GM23338 (cell line): ENCODE results near the gene NUB1. TPM values are rescaled to one million over a fixed set of nuclear protein-coding genes. Genes with fewer than 3 reads are reported as not detected.

Source experiments
- ATAC-seq: fragments of 200-7000 bp; cut with Tn5 transposase; 3 replicates; pipeline ENCODE4 v1.9.1; 2020
- DNase-seq: peaks from one replicate; pipeline ENCODE4 v3.0.0-alpha.2; 2015; ENCODE audit warnings: low spot score
- H2AFZ ChIP-seq: fragments of 200-600 bp; sonication (generic); 2 replicates; pipeline ENCODE4 v1.8.0; 2016; ENCODE audit warnings: antibody characterized with exemption, mild to moderate bottlenecking, moderate library complexity
- H3F3A ChIP-seq: fragments of 200-600 bp; sonication (generic); replicated peaks from 2 replicates; pipeline ENCODE4 v1.8.0; 2017; ENCODE audit warnings: antibody characterized with exemption, mixed run types, low read depth
- H3K27ac ChIP-seq: fragments of 200-600 bp; sonication (generic); 2 replicates; pipeline ENCODE4 v1.6.1; 2016; ENCODE audit warnings: low read depth
- H3K27me3 ChIP-seq: fragments of 200-600 bp; sonication (generic); 2 replicates; pipeline ENCODE4 v1.8.0; 2016; ENCODE audit warnings: mild to moderate bottlenecking, mixed run types, moderate library complexity; ENCODE audit not compliant: insufficient read depth
- H3K36me3 ChIP-seq: fragments of 200-600 bp; sonication (generic); 2 replicates; pipeline ENCODE4 v1.8.0; 2016; ENCODE audit warnings: mild to moderate bottlenecking; ENCODE audit not compliant: insufficient read depth
- H3K4me1 ChIP-seq: fragments of 200-600 bp; sonication (generic); 2 replicates; pipeline ENCODE4 v1.8.0; 2016; ENCODE audit warnings: mild to moderate bottlenecking, moderate library complexity; ENCODE audit not compliant: insufficient read depth
- H3K4me2 ChIP-seq: fragments of 200-600 bp; sonication (generic); 2 replicates; pipeline ENCODE4 v1.7.1; 2017; ENCODE audit warnings: mixed run types
- H3K4me3 ChIP-seq: fragments of 200-600 bp; sonication (generic); 2 replicates; pipeline ENCODE4 v1.6.1; 2016; ENCODE audit warnings: mixed run types
- H3K79me2 ChIP-seq: fragments of 200-600 bp; sonication (generic); replicated peaks from 2 replicates; pipeline ENCODE4 v1.8.0; 2017; ENCODE audit warnings: mild to moderate bottlenecking; ENCODE audit not compliant: insufficient read depth
- H3K9me2 ChIP-seq: fragments of 200-600 bp; sonication (generic); 2 replicates; pipeline ENCODE4 v1.8.0; 2017; ENCODE audit not compliant: insufficient read depth
- H4K20me1 ChIP-seq: fragments of 200-600 bp; sonication (generic); replicated peaks from 2 replicates; pipeline ENCODE4 v1.8.0; 2017; ENCODE audit warnings: mild to moderate bottlenecking; ENCODE audit not compliant: insufficient read depth
- H3K27ac Mint-ChIP-seq: 2 replicates; pipeline ENCODE4 v1.8.0; 2020; ENCODE audit warnings: inconsistent platforms, mild to moderate bottlenecking, moderate library complexity, mixed read lengths
- H3K27me3 Mint-ChIP-seq: 3 replicates; pipeline ENCODE4 v1.8.0; 2022; ENCODE audit warnings: low read depth, mild to moderate bottlenecking, moderate library complexity, mixed read lengths, inconsistent platforms; ENCODE audit not compliant: insufficient read depth, poor library complexity
- H3K36me3 Mint-ChIP-seq: 3 replicates; pipeline ENCODE4 v1.8.0; 2021; ENCODE audit warnings: low read depth, mild to moderate bottlenecking, inconsistent platforms, moderate library complexity, mixed read lengths
- H3K4me1 Mint-ChIP-seq: 3 replicates; pipeline ENCODE4 v1.8.0; 2020; ENCODE audit warnings: mild to moderate bottlenecking, inconsistent platforms, mixed read lengths
- H3K4me3 Mint-ChIP-seq: 3 replicates; pipeline ENCODE4 v1.8.0; 2021; ENCODE audit warnings: moderate library complexity, mild to moderate bottlenecking, inconsistent platforms, mixed read lengths
- H3K9me3 Mint-ChIP-seq: 3 replicates; pipeline ENCODE4 v1.8.0; 2020; ENCODE audit warnings: moderate library complexity, mild to moderate bottlenecking, inconsistent platforms, mixed read lengths
- CREB1 ChIP-seq: fragments of 250-450 bp; sonication (Bioruptor Pico); IDR thresholded peaks from 2 replicates; pipeline ENCODE4 v1.5.0; 2020; ENCODE audit warnings: low read depth, mild to moderate bottlenecking, moderate library complexity
- EZH2 ChIP-seq: fragments of 200-600 bp; sonication (generic); IDR thresholded peaks from one replicate; pipeline ENCODE4 v1.8.0; 2017; ENCODE audit warnings: antibody characterized with exemption, mild to moderate bottlenecking, low read depth; ENCODE audit not compliant: unreplicated experiment
- EZH2phosphoT487 ChIP-seq: fragments of 200-600 bp; sonication (generic); IDR thresholded peaks from one replicate; pipeline ENCODE4 v1.8.1; 2018; ENCODE audit warnings: antibody characterized with exemption; ENCODE audit not compliant: unreplicated experiment
- JUNB ChIP-seq: IDR thresholded peaks from one replicate; pipeline ENCODE4 v1.6.1; 2016; ENCODE audit warnings: antibody characterized with exemption; ENCODE audit not compliant: unreplicated experiment
- POLR2AphosphoS5 ChIP-seq: IDR thresholded peaks from 2 replicates; pipeline ENCODE4 v1.6.1; 2016; ENCODE audit warnings: antibody characterized with exemption, low read depth
- STAT1 ChIP-seq: IDR thresholded peaks from one replicate; pipeline ENCODE4 v1.6.1; 2016; ENCODE audit warnings: antibody characterized with exemption; ENCODE audit not compliant: unreplicated experiment
- polyA plus RNA-seq: library from polyadenylated mRNA; unstranded; fragments of >200 nt; fragmentation: Nextera tagmentation; extraction: Ambion mirVana; gene quantifications from 2 replicates; pipeline ENCODE4 v1.2.1, GENCODE V29; 2016
- total RNA-seq: library from RNA; depleted of rRNA; stranded (reverse); fragments of >200 nt; shearing (Covaris generic); gene quantifications from 2 replicates; pipeline ENCODE4 v1.2.3, GENCODE V29; 2014
- TF ChIP-seq, protein P1 (sequence below): IDR thresholded peaks from one replicate; pipeline ENCODE4 v1.6.1; 2018; ENCODE audit warnings: antibody characterized with exemption; ENCODE audit not compliant: unreplicated experiment
- TF ChIP-seq, protein P2 (sequence below), 2 experiments: fragments of 200-600 bp in 1 of 2; sonication (generic) in 1 of 2; conservative IDR thresholded peaks; 2 replicates each; pipeline versions ENCODE4 v1.5.1 to v1.6.1; 2016 to 2017; ENCODE audit warnings: antibody characterized with exemption in 2 of 2, low read depth in 2 of 2, mild to moderate bottlenecking in 2 of 2, moderate library complexity in 1 of 2
- TF ChIP-seq, protein P3 (sequence below): fragments of 250-450 bp; sonication (Bioruptor Pico); IDR thresholded peaks from 2 replicates; pipeline ENCODE4 v1.5.0; 2020; ENCODE audit warnings: mild to moderate bottlenecking, moderate library complexity

Gene NUB1
- total and polyA plus RNA-seq, 2 experiments from 2014 or later = 31.8 to 42.3 TPM

DNA sequence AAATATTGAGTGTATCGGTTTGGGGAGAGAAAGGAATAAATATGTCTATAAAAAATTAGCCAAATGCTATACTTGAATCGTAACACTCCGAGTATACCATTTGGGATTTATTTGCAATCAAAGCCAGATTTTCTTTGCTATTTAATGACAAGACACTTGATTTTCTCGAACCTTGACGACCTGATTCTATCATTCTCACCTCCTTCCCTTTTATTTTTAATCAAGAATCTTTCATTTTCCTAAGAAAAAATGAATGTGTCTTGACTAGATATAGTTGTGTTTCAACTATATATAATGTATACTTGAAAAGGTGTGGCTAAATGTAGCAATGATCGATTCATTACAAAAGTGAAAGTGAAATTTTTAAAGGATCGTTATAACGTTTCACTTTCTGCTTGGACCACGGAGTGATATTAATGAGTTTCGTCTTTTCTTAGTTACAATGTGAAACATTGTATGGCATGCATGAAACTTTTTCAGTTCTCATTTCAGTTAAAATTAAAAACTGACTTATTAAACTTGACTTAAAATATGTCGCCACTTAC, 562 bp downstream of the NUB1 start (continued):
- TF ChIP-seq, protein P1, sequence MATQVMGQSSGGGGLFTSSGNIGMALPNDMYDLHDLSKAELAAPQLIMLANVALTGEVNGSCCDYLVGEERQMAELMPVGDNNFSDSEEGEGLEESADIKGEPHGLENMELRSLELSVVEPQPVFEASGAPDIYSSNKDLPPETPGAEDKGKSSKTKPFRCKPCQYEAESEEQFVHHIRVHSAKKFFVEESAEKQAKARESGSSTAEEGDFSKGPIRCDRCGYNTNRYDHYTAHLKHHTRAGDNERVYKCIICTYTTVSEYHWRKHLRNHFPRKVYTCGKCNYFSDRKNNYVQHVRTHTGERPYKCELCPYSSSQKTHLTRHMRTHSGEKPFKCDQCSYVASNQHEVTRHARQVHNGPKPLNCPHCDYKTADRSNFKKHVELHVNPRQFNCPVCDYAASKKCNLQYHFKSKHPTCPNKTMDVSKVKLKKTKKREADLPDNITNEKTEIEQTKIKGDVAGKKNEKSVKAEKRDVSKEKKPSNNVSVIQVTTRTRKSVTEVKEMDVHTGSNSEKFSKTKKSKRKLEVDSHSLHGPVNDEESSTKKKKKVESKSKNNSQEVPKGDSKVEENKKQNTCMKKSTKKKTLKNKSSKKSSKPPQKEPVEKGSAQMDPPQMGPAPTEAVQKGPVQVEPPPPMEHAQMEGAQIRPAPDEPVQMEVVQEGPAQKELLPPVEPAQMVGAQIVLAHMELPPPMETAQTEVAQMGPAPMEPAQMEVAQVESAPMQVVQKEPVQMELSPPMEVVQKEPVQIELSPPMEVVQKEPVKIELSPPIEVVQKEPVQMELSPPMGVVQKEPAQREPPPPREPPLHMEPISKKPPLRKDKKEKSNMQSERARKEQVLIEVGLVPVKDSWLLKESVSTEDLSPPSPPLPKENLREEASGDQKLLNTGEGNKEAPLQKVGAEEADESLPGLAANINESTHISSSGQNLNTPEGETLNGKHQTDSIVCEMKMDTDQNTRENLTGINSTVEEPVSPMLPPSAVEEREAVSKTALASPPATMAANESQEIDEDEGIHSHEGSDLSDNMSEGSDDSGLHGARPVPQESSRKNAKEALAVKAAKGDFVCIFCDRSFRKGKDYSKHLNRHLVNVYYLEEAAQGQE = no peak
- no peak for TF ChIP-seq STAT1
- TF ChIP-seq EZH2phosphoT487 = no peak
- TF ChIP-seq POLR2AphosphoS5 = no peak
- TF ChIP-seq, protein P2, sequence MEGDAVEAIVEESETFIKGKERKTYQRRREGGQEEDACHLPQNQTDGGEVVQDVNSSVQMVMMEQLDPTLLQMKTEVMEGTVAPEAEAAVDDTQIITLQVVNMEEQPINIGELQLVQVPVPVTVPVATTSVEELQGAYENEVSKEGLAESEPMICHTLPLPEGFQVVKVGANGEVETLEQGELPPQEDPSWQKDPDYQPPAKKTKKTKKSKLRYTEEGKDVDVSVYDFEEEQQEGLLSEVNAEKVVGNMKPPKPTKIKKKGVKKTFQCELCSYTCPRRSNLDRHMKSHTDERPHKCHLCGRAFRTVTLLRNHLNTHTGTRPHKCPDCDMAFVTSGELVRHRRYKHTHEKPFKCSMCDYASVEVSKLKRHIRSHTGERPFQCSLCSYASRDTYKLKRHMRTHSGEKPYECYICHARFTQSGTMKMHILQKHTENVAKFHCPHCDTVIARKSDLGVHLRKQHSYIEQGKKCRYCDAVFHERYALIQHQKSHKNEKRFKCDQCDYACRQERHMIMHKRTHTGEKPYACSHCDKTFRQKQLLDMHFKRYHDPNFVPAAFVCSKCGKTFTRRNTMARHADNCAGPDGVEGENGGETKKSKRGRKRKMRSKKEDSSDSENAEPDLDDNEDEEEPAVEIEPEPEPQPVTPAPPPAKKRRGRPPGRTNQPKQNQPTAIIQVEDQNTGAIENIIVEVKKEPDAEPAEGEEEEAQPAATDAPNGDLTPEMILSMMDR (conservative IDR thresholded peaks at IDR 0.05; ENCODE audit: low read depth in 2 of 2) = no peak
- no peak for TF ChIP-seq JUNB
- TF ChIP-seq EZH2 = no peak

DNA sequence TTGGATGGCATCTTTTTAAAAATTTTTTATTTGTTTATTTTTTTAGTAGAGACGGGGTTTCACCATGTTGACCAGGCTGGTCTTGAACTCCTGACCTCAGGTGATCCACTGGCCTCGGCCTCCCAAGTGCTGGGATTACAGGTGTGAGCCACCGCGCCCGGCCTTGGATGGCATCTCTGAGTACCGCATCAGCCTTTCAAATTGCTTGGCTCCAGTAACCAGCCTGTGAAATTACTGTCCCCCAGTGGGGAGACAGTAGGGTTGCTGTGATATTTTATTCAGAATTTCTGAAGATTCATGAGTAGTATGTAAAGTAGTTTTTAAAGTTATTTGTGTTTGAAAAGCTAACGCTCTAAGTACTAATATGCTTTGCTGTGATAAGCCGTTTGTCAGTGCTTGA, 1.2 kb downstream of the NUB1 start:
- no peaks in the 10 kb centered on the region for H3F3A ChIP-seq
- H3K27me3 ChIP-seq = no peaks in the 10 kb centered on the region
- H3K27me3 Mint-ChIP-seq = peaks cover 4% of the 10 kb centered on the region
- H3K36me3 ChIP-seq = no peaks in the 10 kb centered on the region; the same call in none of the 2 replicates
- H3K79me2 ChIP-seq = peaks cover 20% of the 10 kb centered on the region
- H3K4me2 ChIP-seq = peak overlapping the region; percentile 97
- no peak for TF ChIP-seq CREB1 (CRISPR knock-in tag)
- TF ChIP-seq, protein P3, sequence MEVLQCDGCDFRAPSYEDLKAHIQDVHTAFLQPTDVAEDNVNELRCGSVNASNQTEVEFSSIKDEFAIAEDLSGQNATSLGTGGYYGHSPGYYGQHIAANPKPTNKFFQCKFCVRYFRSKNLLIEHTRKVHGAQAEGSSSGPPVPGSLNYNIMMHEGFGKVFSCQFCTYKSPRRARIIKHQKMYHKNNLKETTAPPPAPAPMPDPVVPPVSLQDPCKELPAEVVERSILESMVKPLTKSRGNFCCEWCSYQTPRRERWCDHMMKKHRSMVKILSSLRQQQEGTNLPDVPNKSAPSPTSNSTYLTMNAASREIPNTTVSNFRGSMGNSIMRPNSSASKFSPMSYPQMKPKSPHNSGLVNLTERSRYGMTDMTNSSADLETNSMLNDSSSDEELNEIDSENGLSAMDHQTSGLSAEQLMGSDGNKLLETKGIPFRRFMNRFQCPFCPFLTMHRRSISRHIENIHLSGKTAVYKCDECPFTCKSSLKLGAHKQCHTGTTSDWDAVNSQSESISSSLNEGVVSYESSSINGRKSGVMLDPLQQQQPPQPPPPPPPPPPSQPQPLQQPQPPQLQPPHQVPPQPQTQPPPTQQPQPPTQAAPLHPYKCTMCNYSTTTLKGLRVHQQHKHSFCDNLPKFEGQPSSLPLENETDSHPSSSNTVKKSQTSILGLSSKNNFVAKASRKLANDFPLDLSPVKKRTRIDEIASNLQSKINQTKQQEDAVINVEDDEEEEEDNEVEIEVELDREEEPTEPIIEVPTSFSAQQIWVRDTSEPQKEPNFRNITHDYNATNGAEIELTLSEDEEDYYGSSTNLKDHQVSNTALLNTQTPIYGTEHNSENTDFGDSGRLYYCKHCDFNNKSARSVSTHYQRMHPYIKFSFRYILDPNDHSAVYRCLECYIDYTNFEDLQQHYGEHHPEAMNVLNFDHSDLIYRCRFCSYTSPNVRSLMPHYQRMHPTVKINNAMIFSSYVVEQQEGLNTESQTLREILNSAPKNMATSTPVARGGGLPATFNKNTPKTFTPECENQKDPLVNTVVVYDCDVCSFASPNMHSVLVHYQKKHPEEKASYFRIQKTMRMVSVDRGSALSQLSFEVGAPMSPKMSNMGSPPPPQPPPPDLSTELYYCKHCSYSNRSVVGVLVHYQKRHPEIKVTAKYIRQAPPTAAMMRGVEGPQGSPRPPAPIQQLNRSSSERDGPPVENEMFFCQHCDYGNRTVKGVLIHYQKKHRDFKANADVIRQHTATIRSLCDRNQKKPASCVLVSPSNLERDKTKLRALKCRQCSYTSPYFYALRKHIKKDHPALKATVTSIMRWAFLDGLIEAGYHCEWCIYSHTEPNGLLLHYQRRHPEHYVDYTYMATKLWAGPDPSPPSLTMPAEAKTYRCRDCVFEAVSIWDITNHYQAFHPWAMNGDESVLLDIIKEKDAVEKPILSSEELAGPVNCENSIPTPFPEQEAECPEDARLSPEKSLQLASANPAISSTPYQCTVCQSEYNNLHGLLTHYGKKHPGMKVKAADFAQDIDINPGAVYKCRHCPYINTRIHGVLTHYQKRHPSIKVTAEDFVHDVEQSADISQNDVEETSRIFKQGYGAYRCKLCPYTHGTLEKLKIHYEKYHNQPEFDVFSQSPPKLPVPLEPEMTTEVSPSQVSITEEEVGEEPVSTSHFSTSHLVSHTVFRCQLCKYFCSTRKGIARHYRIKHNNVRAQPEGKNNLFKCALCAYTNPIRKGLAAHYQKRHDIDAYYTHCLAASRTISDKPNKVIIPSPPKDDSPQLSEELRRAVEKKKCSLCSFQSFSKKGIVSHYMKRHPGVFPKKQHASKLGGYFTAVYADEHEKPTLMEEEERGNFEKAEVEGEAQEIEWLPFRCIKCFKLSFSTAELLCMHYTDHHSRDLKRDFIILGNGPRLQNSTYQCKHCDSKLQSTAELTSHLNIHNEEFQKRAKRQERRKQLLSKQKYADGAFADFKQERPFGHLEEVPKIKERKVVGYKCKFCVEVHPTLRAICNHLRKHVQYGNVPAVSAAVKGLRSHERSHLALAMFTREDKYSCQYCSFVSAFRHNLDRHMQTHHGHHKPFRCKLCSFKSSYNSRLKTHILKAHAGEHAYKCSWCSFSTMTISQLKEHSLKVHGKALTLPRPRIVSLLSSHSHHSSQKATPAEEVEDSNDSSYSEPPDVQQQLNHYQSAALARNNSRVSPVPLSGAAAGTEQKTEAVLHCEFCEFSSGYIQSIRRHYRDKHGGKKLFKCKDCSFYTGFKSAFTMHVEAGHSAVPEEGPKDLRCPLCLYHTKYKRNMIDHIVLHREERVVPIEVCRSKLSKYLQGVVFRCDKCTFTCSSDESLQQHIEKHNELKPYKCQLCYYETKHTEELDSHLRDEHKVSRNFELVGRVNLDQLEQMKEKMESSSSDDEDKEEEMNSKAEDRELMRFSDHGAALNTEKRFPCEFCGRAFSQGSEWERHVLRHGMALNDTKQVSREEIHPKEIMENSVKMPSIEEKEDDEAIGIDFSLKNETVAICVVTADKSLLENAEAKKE (CRISPR knock-in tag) = no peak
- no peak for TF ChIP-seq JUNB
- no peak for TF ChIP-seq POLR2AphosphoS5
- no peak for TF ChIP-seq STAT1
- no peak overlapping the region for H3K27ac Mint-ChIP-seq
- peaks cover 11% of the 10 kb centered on the region; the same call in 2 of the 3 replicates for H3K36me3 Mint-ChIP-seq
- peaks cover 8% of the 10 kb centered on the region; the same call in 1 of the 2 replicates for H3K4me1 ChIP-seq
- H2AFZ ChIP-seq = no peak overlapping the region
- H3K4me3 ChIP-seq = peak overlapping the region; percentile 85; the same call in 1 of the 2 replicates
- no peak for ATAC-seq
- H3K9me3 Mint-ChIP-seq = no peaks in the 10 kb centered on the region; the same call in 1 of the 3 replicates
- no peaks in the 10 kb centered on the region for H3K9me2 ChIP-seq
- DNase-seq = no peak
- peak overlapping the region; percentile 79 for H3K4me3 Mint-ChIP-seq
- 0 out of 2 replicates have a peak overlapping the region, but pooled peaks have one; percentile 1 for H3K27ac ChIP-seq
- H4K20me1 ChIP-seq = peaks cover 7% of the 10 kb centered on the region; the same call in 1 of the 2 replicates
- H3K4me1 Mint-ChIP-seq = 0 out of 3 replicates have a peak, but pooled peaks cover 6% of the 10 kb centered on the region
